K562 (cell line): ENCODE data around the gene GSTM5. TPM values are rescaled to one million over a fixed set of nuclear protein-coding genes. Genes with fewer than 3 reads are reported as not detected.

ENCODE experiments used
- BACH1 ChIP-seq: fragments of 200-800 bp; sonication (Bioruptor generic); IDR thresholded peaks from 2 replicates; pipeline ENCODE4 v1.6.1; 2016; ENCODE audit warnings: missing genetic modification characterization, missing compliant biosample characterization
- BRD4 ChIP-seq: fragments of 200-600 bp; sonication (generic); IDR thresholded peaks from 2 replicates; pipeline ENCODE4 v1.6.1; 2017; ENCODE audit warnings: inconsistent platforms
- CREM ChIP-seq: IDR thresholded peaks from 2 replicates; pipeline ENCODE4 v1.6.1; 2014; ENCODE audit warnings: antibody characterized with exemption, low read depth
- FOXJ2 ChIP-seq: fragments of 200-800 bp; sonication (Bioruptor generic); IDR thresholded peaks from 2 replicates; pipeline ENCODE4 v1.6.1; 2016; ENCODE audit warnings: missing genetic modification characterization, missing compliant biosample characterization
- FOXJ3 ChIP-seq: sonication (generic); formaldehyde crosslinking; IDR thresholded peaks from 2 replicates; pipeline ENCODE4 v1.4.0; 2020; ENCODE audit warnings: mild to moderate bottlenecking, missing genetic modification reagents
- FOXK2 ChIP-seq, 2 experiments: fragments of 450-650 bp; IDR thresholded peaks in 1 of 2; conservative IDR thresholded peaks in 1 of 2; 2 replicates each; pipeline ENCODE4 v1.6.1; 2016; ENCODE audit warnings: low read depth in 2 of 2, mild to moderate bottlenecking in 1 of 2
- GATAD2A ChIP-seq: fragments of 450-650 bp; IDR thresholded peaks from 2 replicates; pipeline ENCODE4 v1.6.1; 2017
- HDAC2 ChIP-seq: fragments of 450-650 bp; IDR thresholded peaks from 2 replicates; pipeline ENCODE4 v1.6.1; 2016; ENCODE audit warnings: mild to moderate bottlenecking
- KLF6 ChIP-seq: fragments of 250-450 bp; sonication (Bioruptor Pico); IDR thresholded peaks from 2 replicates; pipeline ENCODE4 v1.4.0; 2020; ENCODE audit warnings: mild to moderate bottlenecking, moderate library complexity, borderline replicate concordance
- POLR2AphosphoS2 ChIP-seq: IDR thresholded peaks from 2 replicates; pipeline ENCODE4 v1.6.1; 2012; ENCODE audit warnings: low read length, improper control_type of control experiment
- RAD51 ChIP-seq: fragments of 450-650 bp; IDR thresholded peaks from 2 replicates; pipeline ENCODE4 v1.7.1; 2016; ENCODE audit warnings: low read depth, mild to moderate bottlenecking, borderline replicate concordance
- SMAD3 ChIP-seq: fragments of 450-650 bp; formaldehyde crosslinking; conservative IDR thresholded peaks from 2 replicates; pipeline ENCODE4 v1.4.0; 2020; ENCODE audit warnings: mild to moderate bottlenecking
- SMARCE1 ChIP-seq: fragments of 450-650 bp; IDR thresholded peaks from 2 replicates; pipeline ENCODE4 v1.7.1; 2016; ENCODE audit warnings: mild to moderate bottlenecking
- SREBF2 ChIP-seq: sonication (generic); formaldehyde crosslinking; IDR thresholded peaks from 2 replicates; pipeline ENCODE4 v1.4.0; 2020; ENCODE audit warnings: mild to moderate bottlenecking, missing genetic modification reagents
- TBP ChIP-seq: optimal IDR thresholded peaks from 2 replicates; pipeline ENCODE3; 2011; ENCODE audit warnings: low read depth, low read length, improper control_type of control experiment
- TCFL5 ChIP-seq: fragments of 250-450 bp; sonication (Bioruptor Pico); conservative IDR thresholded peaks from 2 replicates; pipeline ENCODE4 v1.6.1; 2021; ENCODE audit warnings: mild to moderate bottlenecking, moderate library complexity, matching md5 sums
- TEAD1 ChIP-seq, 2 experiments: fragments of 450-650 bp in 1 of 2; sonication (generic) in 1 of 2; formaldehyde crosslinking; IDR thresholded peaks; 2 replicates each; pipeline versions ENCODE4 v1.4.0 to v1.8.0; 2020 to 2022; ENCODE audit warnings: mild to moderate bottlenecking in 2 of 2, missing genetic modification reagents in 1 of 2
- ZKSCAN8 ChIP-seq: fragments of 200-800 bp; sonication (Bioruptor generic); IDR thresholded peaks from 2 replicates; pipeline ENCODE4 v1.6.1; 2016; ENCODE audit warnings: missing genetic modification characterization, missing compliant biosample characterization
- ZNF589 ChIP-seq: fragments of 200-800 bp; sonication (Bioruptor generic); IDR thresholded peaks from 2 replicates; pipeline ENCODE4 v1.6.1; 2016; ENCODE audit warnings: low read depth, missing genetic modification characterization, missing compliant biosample characterization
- ZNF766 ChIP-seq: fragments of 200-800 bp; sonication (Bioruptor generic); conservative IDR thresholded peaks from 2 replicates; pipeline ENCODE4 v1.6.1; 2016; ENCODE audit warnings: missing genetic modification characterization, missing compliant biosample characterization
- polyA plus RNA-seq, 8 experiments: library from polyadenylated mRNA; depleted of rRNA in 4 of 8; stranded (reverse) in 5 of 8; unstranded in 3 of 8; fragments of >200 nt; fragmentation: Nextera tagmentation in 2 of 8; fragmentation: Illumina TruSeq in 1 of 8; extraction: Ambion mirVana in 2 of 8; extraction: Trizol in 1 of 8; gene quantifications; 2 replicates each; pipeline versions ENCODE4 v1.2.1 to v1.2.3, GENCODE V29; 2011 to 2014; ENCODE audit warnings: inconsistent platforms in 1 of 8, missing spikeins in 1 of 8
- total RNA-seq, 7 experiments: library from RNA; depleted of rRNA in 6 of 7; stranded (reverse); fragments of >200 nt in 6 of 7; fragmentation: Illumina TruSeq in 2 of 7; extraction: Trizol in 2 of 7; gene quantifications; 2 replicates each; pipeline versions ENCODE4 v1.2.1 to v1.2.3, GENCODE V29; 2011 to 2021; ENCODE audit warnings: low replicate concordance in 1 of 7
- TF ChIP-seq, protein P1 (sequence below), 3 experiments: fragments of 200-800 bp in 1 of 3; fragments of 250-450 bp in 1 of 3; fragments of 450-650 bp in 1 of 3; sonication (Bioruptor Pico) in 1 of 3; sonication (Bioruptor generic) in 1 of 3; formaldehyde crosslinking in 1 of 3; IDR thresholded peaks; 2 replicates each; pipeline versions ENCODE4 v1.6.1 to v1.8.0; 2016 to 2022; ENCODE audit warnings: mild to moderate bottlenecking in 2 of 3, missing genetic modification characterization in 2 of 3, missing compliant biosample characterization in 1 of 3, moderate library complexity in 1 of 3
- TF ChIP-seq, protein P2 (sequence below): fragments of 450-650 bp; formaldehyde crosslinking; IDR thresholded peaks from 2 replicates; pipeline ENCODE4 v1.4.0; 2020; ENCODE audit warnings: mild to moderate bottlenecking, moderate library complexity
- TF ChIP-seq, protein P3 (sequence below): fragments of 450-650 bp; formaldehyde crosslinking; IDR thresholded peaks from 2 replicates; pipeline ENCODE4 v1.4.0; 2022; ENCODE audit warnings: mild to moderate bottlenecking, moderate library complexity

Gene GSTM5
- total and polyA plus RNA-seq, 9 of the 15 experiments (the other 6 are each of a cell fraction or from before 2014, with no cell fraction given): not detected

DNA sequence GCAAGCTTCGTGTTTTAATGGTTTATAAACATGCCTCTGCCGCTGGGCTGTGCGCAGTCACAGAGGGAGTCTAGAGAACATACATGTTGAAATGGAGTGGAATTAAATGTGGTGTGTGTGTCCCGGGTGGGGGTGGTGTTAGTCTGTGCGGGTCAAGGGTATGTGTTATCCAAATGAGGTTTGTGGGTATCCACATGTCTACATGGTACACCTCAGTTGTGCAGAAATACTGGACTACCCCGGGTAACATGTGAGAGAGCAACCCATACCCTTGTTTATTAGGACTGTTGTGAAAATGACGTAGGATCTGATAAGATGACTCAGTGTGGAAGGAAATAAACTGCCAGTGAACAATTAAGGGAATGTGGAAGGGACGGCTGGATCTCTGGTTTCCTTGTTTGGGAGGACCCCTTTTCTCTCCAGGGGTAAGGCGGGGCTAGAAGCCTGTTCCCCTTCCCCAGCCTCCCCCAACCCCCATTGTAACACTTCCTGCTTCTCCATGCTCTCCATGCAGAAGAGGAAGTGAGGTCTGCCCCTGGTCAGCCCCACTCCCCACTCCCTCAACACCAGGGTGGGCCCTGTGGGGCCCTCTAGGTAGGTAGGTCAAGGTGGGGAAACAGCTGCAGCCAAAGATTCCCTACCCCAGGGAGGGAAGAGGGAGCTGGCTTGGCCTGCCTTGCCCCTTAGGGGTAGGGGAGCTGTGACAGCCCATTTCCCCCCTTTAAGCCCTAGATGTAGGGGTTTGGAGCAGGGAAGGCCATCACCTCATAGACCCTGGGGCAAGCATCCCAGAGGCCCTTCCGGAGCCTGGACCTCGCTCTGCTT is 51.0 kb downstream of the GSTM5 start (continued):
- TF ChIP-seq, protein P1, sequence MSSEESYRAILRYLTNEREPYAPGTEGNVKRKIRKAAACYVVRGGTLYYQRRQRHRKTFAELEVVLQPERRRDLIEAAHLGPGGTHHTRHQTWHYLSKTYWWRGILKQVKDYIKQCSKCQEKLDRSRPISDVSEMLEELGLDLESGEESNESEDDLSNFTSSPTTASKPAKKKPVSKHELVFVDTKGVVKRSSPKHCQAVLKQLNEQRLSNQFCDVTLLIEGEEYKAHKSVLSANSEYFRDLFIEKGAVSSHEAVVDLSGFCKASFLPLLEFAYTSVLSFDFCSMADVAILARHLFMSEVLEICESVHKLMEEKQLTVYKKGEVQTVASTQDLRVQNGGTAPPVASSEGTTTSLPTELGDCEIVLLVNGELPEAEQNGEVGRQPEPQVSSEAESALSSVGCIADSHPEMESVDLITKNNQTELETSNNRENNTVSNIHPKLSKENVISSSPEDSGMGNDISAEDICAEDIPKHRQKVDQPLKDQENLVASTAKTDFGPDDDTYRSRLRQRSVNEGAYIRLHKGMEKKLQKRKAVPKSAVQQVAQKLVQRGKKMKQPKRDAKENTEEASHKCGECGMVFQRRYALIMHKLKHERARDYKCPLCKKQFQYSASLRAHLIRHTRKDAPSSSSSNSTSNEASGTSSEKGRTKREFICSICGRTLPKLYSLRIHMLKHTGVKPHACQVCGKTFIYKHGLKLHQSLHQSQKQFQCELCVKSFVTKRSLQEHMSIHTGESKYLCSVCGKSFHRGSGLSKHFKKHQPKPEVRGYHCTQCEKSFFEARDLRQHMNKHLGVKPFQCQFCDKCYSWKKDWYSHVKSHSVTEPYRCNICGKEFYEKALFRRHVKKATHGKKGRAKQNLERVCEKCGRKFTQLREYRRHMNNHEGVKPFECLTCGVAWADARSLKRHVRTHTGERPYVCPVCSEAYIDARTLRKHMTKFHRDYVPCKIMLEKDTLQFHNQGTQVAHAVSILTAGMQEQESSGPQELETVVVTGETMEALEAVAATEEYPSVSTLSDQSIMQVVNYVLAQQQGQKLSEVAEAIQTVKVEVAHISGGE (CRISPR knock-in tag; IDR thresholded peaks at IDR 0.05): peak in 1 of 3 experiments; percentile 81; a peak in 2 of 6 replicates
- TF ChIP-seq POLR2AphosphoS2 (no peak), GATAD2A (no peak), FOXJ3 (no peak), BRD4 (peak; percentile 75), TEAD1 (CRISPR knock-in tag; IDR thresholded peaks at IDR 0.05) (peak in 1 of 2 experiments; percentile 70; a peak in 1 of 4 replicates), CREM (peak; percentile 92), BACH1 (tag) (peak; percentile 73; the same call in 1 of the 2 replicates), FOXJ2 (tag) (peak; percentile 87; the same call in 1 of the 2 replicates), SMAD3 (peak; percentile 71; the same call in 1 of the 2 replicates), FOXK2 (conservative IDR thresholded peaks at IDR 0.05 in 1 of 2, IDR thresholded peaks at IDR 0.05 in 1 of 2; ENCODE audit: low read depth in 2 of 2) (peak; percentile 89 to 90), ZNF589 (peak; percentile 94), TCFL5 (CRISPR knock-in tag) (peak; percentile 65), SMARCE1 (peak; percentile 71; the same call in 1 of the 2 replicates), RAD51 (no peak), SREBF2 (CRISPR knock-in tag) (0 out of 2 replicates have a peak, but pooled peaks have one; percentile 12), KLF6 (peak; percentile 1; the same call in 1 of the 2 replicates), TBP (no peak), HDAC2 (peak; percentile 21; the same call in 1 of the 2 replicates), ZKSCAN8 (CRISPR knock-in tag) (peak; percentile 75; the same call in 1 of the 2 replicates), ZNF766 (peak; percentile 95)
- TF ChIP-seq, protein P2, sequence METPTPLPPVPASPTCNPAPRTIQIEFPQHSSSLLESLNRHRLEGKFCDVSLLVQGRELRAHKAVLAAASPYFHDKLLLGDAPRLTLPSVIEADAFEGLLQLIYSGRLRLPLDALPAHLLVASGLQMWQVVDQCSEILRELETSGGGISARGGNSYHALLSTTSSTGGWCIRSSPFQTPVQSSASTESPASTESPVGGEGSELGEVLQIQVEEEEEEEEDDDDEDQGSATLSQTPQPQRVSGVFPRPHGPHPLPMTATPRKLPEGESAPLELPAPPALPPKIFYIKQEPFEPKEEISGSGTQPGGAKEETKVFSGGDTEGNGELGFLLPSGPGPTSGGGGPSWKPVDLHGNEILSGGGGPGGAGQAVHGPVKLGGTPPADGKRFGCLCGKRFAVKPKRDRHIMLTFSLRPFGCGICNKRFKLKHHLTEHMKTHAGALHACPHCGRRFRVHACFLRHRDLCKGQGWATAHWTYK (CRISPR knock-in tag): peak; percentile 30; the same call in 1 of the 2 replicates
- TF ChIP-seq, protein P3, sequence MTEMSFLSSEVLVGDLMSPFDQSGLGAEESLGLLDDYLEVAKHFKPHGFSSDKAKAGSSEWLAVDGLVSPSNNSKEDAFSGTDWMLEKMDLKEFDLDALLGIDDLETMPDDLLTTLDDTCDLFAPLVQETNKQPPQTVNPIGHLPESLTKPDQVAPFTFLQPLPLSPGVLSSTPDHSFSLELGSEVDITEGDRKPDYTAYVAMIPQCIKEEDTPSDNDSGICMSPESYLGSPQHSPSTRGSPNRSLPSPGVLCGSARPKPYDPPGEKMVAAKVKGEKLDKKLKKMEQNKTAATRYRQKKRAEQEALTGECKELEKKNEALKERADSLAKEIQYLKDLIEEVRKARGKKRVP (CRISPR knock-in tag): peak; percentile 71
